NCI-H2171 treated with DMSO at 0.1 percent for 48 hours (cell line): ENCODE results near the gene ARL16.
A peak's percentile ranks its signal among the peaks of the same experiment; 100 is the strongest.

Experiments
- DNase-seq: peaks from one replicate; lab custom pipeline; 2025; lab: John Stamatoyannopoulos, UW

ARL16 gene

DNA sequence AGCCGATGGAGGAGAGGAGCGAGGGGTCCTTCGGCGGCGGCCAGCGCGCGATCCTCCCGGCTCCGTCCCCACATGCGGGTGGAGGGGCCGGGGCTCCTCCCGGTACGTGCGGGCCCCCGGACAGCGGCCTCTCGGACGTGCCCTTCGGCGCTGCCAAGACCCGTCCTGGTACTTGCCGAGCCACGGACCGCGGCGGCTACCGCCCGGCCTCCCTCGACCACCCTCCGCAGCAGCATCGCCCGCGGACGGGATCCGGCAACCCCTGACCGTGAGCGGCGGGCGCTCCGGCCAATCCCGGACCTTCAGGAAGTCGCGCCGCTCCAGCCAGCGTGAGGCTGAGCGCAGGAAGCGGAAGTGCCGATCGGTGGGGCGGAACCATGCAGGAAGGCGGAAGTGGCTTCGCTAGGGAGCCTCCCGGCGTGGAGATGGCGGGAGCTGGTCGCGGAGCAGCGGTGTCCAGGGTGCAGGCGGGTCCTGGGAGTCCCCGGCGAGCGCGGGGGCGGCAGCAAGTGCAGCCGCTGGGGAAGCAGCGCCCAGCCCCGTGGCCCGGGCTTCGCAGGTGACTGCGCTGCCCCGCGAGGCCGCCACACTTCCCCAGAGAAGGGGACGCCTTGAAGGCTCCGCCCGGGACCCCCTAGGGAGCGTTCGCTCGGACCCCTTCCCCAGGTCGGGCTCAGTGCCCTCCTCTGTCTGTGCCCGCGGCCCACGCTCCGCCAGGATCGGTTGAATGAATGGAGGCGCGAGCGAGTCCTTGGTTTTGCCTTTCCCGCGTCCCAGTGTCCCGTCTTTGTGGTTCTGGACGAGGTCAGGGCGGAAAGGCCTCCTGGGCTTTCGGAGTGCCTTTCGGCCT, 17.0 kb downstream of the ARL16 start, which contains the start of the genes CCDC137 and OXLD1:
CCDC137 (plus strand) TSS at position 396 of the 850 bp plus-strand sequence; CDS start at position 426, 30 bp downstream.
OXLD1 (minus strand) TSS at position 264 of the 850 bp plus-strand sequence; CDS start at position 236, 28 bp downstream.
- peak; percentile 93 for DNase-seq

GRCh38 chr17:81666092-81666341, 17.6 kb downstream of the ARL16 start:
- no peak for DNase-seq

- DNase-seq, result no peak
Observed at GRCh38 chr17:81665205-81666091, 18.1 kb downstream of the ARL16 start.

DNA sequence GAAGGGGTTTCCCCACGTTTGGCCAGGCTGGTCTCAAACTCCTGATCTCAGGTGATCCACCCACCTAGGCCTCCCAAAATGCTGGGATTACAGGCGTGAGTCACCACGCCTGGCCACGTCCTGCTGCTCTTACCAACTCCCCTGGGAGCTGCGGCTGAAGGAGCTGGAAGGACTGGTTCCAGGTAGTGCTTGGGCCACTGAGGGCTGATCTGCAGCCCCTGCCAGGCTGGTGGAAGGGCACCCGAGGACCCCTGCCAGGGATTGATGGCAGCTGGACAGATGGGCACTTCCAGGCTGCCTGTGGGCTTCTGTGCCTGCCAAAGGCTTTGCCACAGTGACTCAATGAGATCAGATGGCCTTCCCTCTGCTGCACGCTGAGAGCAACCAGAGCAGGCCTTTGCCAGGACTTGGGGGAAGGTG, 19.5 kb downstream of the ARL16 start:
- DNase-seq, result no peak

- DNase-seq, result no peak
Observed at GRCh38 chr17:81662002-81662401, 21.6 kb downstream of the ARL16 start.

DNA sequence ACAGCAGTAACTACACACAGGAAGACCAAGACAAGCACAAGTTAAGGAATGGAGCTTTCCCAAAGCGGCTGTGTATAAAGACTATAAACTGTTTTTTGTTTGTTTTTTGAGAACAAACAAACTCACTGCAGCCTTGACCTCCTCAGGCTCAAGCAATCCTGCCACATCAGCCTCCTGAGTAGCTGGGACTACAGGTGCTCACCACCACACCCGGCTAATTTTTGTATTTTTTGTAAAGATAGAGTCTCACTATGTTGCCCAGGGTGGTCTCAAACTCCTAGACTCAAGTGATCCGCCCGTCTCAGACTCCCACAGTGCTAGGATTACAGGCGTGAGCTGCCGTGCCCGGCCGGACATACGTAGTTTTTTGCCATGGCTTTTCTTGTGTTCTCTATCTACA, 23.2 kb downstream of the ARL16 start:
- no peak for DNase-seq

- no peak for DNase-seq
Observed at GRCh38 chr17:81659038-81659437, 24.6 kb downstream of the ARL16 start.

GRCh38 chr17:81656835-81657234, 26.8 kb downstream of the ARL16 start:
- peak; percentile 73 for DNase-seq

DNA sequence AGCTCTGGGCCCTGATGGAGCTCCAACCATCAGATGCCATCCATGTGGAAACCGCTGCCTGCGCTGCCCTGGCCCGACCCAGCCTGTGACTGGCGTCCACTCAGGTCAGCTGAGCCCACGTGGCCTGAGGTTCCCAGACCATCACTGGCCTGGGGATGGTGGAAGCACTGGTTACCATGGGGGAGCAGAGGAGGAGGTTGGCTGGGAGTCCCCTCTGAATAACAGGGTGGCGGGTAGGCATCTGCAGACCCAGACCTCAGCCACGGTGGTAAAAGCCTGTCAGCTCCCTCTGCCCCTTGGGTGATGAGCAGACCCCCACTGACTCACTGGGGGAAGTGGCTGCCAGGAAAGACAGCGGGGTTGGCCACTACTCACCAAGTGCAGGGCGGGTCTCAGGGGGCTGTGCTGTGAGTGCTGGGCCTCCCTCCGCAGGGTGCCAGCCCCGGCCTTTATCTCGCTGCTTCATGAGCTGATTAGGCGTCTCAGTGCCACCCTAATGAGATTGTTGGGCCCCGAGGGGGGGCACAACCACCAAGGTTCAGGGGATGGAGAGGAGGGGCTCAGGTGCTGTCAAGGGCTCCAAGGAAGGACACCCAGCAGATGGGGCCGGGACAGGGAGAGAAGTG, 27.4 kb downstream of the ARL16 start, which contains the start of gene PDE6G:
PDE6G (minus strand) TSS at position 425 of the 626 bp plus-strand sequence. CDS start 3,237 bp downstream, outside the sequence.
- no peak for DNase-seq

DNA sequence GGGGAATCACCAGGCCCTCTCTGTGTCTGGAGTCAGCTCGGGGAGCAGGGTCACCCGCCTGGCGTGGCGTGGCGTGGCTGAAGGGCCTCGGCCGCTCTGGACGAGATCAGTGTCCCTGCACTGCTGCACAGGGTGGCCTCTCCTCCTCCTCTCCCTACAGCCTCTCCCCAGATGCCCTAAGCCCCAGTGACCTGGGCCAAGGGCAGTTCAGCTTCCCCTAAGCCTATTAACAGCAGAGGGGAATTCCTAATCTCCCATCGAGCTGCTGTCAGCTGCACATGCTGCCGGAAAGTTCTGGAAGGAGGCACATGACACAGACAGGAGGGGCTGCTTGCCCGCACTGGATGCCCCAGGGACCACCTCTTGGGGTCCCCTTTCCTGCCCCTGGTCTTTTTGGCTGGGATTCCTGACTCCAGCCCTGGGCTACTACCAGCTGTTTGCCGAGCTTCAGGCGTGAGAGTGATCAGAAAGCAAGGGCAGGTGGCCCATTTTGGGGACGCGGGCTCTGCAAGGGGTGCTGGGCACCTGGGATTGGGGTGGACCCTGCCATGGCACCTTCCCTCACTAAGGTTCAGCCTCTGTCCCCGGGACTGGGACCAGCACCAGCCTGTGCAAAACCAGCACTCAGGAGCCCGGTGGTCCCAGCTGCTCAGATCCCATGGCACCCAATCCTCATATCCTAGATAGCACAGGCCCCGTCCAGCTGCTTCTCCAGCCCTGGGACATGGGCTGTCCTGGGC, 28.0 kb downstream of the ARL16 start:
- no peak for DNase-seq

- no peak for DNase-seq
Observed at GRCh38 chr17:81652906-81653771, 30.5 kb downstream of the ARL16 start.

DNA sequence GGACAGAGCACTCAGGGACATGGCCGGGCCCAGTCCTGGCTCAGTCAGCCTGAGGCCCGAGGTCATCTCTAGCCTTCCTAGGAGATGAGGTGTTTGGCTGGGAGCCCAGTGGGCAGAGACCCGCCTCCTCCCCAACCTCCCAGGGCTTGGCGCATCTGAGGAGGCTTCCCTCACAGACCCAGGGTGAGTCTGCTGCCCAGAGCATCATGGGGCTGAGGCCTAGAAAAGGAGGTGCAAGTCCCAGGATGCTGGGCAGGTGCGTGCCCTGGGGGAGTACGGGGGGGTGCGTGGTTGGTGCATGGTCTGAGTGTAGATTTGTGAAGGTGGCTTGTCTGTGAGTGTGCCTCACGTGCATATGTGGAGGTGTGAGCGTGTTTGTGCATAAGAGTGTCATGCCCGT, 31.9 kb downstream of the ARL16 start:
- no peak for DNase-seq

DNA sequence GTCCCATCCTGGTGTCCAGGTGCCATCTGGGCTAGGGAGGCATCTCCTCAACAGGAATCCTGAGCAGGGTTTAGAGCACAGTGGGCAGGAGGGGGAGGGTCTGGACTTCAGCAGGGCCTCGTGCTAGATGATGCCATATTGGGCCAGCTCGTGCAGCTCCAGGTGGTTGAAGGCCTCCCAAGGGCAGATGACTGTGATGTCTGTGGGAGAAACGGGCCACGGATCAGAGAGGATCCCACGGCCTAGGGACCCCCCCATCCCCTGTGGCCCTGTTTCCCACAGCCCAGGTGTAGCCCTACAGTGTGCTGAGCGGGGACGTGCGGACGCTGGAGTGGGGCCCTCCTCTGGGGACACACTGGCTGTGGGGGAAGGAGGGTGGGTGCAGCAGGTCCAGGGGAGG, 32.6 kb downstream of the ARL16 start:
- DNase-seq, result no peak

GRCh38 chr17:81648707-81649085, 34.9 kb downstream of the ARL16 start:
- no peak for DNase-seq

DNA sequence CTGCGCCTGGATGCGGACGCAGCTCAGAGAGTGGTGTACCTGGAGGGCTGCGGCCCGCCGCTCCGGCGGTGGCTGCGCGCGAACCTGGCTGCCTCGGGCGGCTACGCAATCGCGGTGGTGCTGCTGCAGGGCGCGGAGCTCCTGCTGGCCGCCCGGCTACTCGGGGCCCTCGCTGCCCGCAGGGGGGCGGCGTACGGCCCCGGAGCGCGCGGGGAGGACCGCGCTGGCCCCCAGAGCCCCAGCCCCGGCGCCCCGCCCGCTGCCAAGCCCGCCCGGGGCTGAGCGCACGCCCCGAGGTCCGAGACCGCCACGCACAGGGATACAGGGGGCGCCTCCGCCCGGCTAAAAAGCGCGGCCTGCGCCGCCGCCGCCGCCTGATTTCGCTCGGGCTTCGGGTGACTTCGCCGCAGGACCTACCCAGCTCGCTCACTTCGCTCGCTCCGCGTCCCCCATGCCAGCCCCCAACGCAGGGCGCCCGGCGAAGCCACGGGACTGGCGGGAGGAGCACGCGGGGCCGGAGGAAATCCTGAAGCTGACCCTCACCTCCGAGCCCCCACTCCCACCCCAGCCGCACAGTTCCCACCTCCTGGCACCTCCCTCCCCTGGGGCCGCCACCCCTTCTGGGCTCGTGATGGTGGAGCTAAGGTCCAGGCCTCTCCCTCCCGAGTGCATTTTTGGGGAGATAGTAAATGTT, 35.4 kb downstream of the ARL16 start:
- no peak for DNase-seq

DNA sequence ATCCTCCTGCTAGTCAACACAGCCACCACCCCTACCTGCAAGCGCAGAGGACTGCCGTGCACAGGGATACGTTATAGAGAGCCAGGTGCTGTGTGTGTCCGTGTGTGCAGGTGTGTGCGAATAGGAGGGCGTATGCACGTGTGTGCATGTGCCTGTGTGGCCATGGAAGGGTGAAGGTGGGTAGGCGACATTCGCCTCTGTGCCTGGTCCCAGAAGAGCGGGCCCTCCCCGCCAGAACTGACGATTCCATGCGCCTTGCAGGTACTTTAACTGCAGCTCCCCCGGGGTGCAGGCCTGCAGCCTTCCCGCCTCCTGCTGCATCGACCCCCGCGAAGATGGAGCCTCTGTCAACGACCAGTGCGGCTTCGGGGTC, 36.0 kb downstream of the ARL16 start:
- no peak for DNase-seq

DNA sequence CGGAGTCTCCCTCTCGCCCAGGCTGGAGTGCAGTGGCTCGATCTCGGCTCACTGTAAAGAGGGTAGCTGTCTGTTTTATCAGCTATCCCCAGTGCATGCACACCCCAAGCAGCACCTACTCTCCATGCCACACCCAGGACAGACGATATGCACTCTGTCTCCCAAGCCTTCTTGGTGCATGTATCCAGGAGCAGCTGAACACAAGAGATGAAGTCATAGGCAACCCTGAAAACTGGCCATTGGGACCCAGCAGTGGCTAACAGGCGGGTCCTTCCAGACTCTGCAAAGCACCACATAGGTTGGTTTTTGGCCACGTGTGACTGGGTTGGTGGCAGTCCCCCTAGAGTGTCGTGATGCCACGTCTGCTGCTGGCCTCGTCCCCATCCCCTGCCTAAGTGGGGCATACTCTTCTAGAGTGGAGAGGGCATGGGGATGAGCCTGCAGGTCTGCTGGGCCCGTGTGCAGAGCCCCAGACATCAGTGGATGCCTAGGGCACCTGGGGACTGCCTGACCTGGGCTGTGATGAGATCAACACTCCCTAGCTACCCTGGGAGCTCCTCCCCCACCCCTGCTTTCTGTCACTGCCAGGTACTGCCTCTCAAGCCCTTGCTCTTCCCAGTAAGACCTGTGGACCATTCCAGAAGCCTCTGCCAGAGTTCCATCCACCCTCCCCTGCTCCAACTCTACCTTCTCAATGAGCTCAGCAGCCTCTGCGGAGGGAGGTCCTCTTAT, 36.6 kb downstream of the ARL16 start:
- DNase-seq, result no peak

DNA sequence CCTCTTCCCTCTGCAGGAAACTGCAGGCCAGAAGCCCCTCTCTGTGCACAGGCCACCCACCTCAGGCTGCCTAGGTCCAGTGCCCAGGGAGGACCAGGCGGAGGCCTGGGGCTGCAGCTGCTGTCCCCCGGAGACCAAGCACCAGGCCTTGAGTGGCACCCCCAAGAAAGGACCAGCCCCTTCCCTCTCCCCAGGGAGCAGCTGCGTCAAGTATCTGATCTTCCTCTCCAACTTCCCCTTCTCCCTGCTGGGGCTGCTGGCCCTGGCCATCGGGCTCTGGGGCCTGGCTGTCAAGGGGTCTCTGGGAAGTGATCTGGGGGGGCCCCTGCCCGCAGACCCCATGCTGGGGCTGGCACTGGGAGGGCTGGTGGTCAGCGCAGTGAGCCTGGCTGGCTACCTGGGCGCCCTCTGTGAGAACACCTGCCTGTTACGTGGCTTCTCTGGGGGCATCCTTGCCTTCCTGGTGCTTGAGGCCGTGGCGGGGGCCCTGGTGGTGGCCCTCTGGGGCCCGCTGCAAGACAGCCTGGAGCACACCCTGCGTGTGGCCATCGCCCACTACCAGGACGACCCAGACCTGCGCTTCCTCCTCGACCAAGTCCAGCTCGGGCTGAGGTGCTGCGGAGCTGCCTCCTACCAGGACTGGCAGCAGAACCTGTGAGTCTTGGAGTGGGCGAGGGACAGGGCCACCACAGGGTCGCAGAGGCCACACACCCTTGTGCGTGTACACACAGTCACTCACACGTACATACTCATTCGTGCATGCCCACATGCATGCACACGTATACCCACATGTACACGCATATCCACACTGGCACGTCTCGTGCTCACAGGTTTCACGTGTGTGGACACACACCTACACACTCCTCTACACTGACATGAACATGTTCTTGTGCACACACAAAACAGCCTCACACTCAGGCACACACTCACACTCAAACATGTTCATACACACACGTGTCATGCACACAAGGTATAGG, 38.3 kb downstream of the ARL16 start:
- DNase-seq, result no peak
